ENCODE measurements around the gene CD44. TPM values are rescaled to one million over a fixed set of nuclear protein-coding genes. Genes with fewer than 3 reads are reported as not detected.

Gene CD44
- total and polyA plus RNA-seq, 4 donors: 4.1 to 26.9 (median 14.6) TPM

GRCh38 chr11:35099278-35100012 is 39.5 kb upstream of the CD44 start:
- no peak overlapping the region for H3K27ac ChIP-seq (ENCODE audit: low read depth in 1 of 2, low read length in 2 of 2)
- no peak overlapping the region for H3K4me3 ChIP-seq (ENCODE audit: low read depth in 1 of 3, low read length in 3 of 3)
- H3K9me3 ChIP-seq (ENCODE audit: control insufficient read depth in 4 of 4, low read length in 3 of 4): no peaks in the 10 kb centered on the region
- DNase-seq (ENCODE audit: low spot score): no peak
- no peaks in the 10 kb centered on the region for H3K36me3 ChIP-seq (ENCODE audit: control insufficient read depth in 4 of 4, insufficient read depth in 3 of 4, low read depth in 1 of 4, low read length in 3 of 4)
- no peaks in the 10 kb centered on the region for H3K27me3 ChIP-seq (ENCODE audit: control insufficient read depth in 4 of 4, insufficient read depth in 4 of 4, low read length in 3 of 4)
- no peaks in the 10 kb centered on the region for H3K4me1 ChIP-seq (ENCODE audit: control insufficient read depth in 4 of 4, insufficient read depth in 4 of 4, low read length in 3 of 4)
- H3K9ac ChIP-seq (ENCODE audit: low read depth in 1 of 2, low read length in 2 of 2): no peak overlapping the region
- TF ChIP-seq FOXA1 (IDR thresholded peaks at IDR 0.05) (no peak), HNF4A (conservative IDR thresholded peaks at IDR 0.05) (no peak), YY1 (IDR thresholded peaks at IDR 0.05) (no peak), NR2F2 (IDR thresholded peaks at IDR 0.05) (no peak), RAD21 (IDR thresholded peaks at IDR 0.05) (no peak), FOXA2 (IDR thresholded peaks at IDR 0.05) (no peak), HNF4G (IDR thresholded peaks at IDR 0.05) (no peak), ZBTB33 (IDR thresholded peaks at IDR 0.05) (no peak), GABPA (IDR thresholded peaks at IDR 0.05 in 1 of 2, conservative IDR thresholded peaks at IDR 0.05 in 1 of 2) (no peak), JUND (IDR thresholded peaks at IDR 0.05) (no peak), CTCF (IDR thresholded peaks at IDR 0.05; ENCODE audit: low read depth, low read length, missing input control) (no peak), TAF1 (conservative IDR thresholded peaks at IDR 0.05) (no peak), REST (IDR thresholded peaks at IDR 0.05) (no peak), RXRA (IDR thresholded peaks at IDR 0.05) (no peak), EGR1 (IDR thresholded peaks at IDR 0.05; ENCODE audit: low read depth in 2 of 2) (no peak)
- 83% methylated on average over 6 of the region's 6 CpGs for WGBS

- DNase-seq (ENCODE audit: low spot score): no peak
Observed at GRCh38 chr11:35100013-35100383, 39.0 kb upstream of the CD44 start.

More at GRCh38 chr11:35100013-35100383, 39.0 kb upstream of the CD44 start:
- Histone ChIP-seq H3K4me1 (ENCODE audit: control insufficient read depth in 4 of 4, insufficient read depth in 4 of 4, low read length in 3 of 4) (no peaks in the 10 kb centered on the region), H3K27ac (ENCODE audit: low read depth in 1 of 2, low read length in 2 of 2) (no peak overlapping the region), H3K9me3 (ENCODE audit: control insufficient read depth in 4 of 4, low read length in 3 of 4) (no peaks in the 10 kb centered on the region), H3K36me3 (ENCODE audit: control insufficient read depth in 4 of 4, insufficient read depth in 3 of 4, low read depth in 1 of 4, low read length in 3 of 4) (no peaks in the 10 kb centered on the region), H3K4me3 (ENCODE audit: low read depth in 1 of 3, low read length in 3 of 3) (no peak overlapping the region), H3K9ac (ENCODE audit: low read depth in 1 of 2, low read length in 2 of 2) (no peak overlapping the region), H3K27me3 (ENCODE audit: control insufficient read depth in 4 of 4, insufficient read depth in 4 of 4, low read length in 3 of 4) (no peaks in the 10 kb centered on the region)
- peak in 1 of 2 donors; percentile 8 for TF ChIP-seq JUND (IDR thresholded peaks at IDR 0.05)
- TF ChIP-seq REST (IDR thresholded peaks at IDR 0.05): no peak
- WGBS: 85% methylated on average over 6 of the region's 6 CpGs
